GM03348 (cell line): ENCODE data around the gene COL4A2.

Experiments used
- DNase-seq: peaks from one replicate; pipeline ENCODE4 v3.0.0; 2012; ENCODE audit warnings: low spot score

Gene COL4A2

DNA sequence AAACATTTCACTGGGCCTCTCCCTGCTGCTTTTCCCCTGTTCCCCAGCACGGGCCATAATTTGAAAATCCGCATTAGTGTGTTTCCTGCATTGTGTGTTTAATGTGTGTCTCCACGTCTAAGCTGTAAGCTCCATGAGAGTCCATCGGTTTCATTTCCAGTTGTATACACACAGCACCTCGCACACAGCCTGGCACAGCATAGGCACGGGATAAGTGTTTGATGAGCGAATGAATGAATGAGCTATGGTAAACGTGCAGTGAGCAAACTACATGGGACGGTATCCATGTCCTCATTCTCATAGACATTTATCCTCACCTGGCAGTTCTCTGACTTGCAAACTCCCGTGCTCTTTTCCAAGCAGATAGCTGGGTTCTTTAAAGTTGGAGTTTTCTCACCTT lies 148.4 kb downstream of the COL4A2 start:
- no peak for DNase-seq

DNA sequence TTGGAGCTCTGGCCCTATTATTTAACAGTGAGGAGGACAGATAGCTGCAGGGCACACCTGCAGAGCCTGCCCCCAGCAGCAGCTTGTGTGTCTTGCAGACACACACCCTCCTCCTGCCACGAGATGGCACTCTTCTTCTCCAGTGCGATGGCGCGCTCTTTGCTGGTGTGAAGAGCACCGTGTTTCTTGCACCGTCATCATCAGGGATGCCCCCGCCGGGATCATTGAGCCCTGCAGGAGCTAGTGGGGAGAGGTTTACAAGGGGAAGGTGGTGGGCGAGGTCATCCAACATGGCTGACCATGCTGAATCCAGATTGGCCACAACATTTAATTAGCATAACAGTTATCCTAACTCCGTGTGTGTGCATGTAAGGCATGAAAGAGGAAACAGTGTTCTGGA lies 148.9 kb downstream of the COL4A2 start:
- peak; percentile 89 for DNase-seq

DNA sequence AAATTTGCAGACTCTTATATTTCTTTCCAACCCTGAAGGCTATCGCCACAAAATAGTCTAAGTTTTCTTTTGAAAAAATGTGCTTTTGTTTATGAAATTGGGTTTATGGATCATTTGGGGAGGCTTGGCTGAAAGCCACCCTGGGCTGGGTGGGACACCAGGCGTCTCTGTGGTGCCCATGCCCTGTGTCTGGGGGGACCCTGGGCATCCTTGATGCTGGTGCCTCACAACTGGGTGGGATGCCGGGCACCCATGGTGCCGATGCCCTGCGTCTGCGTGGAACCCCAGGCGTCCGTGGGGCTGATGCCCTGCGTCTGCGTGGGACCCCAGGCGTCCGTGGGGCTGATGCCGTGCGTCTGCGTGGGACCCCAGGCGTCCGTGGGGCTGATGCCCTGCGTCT lies 149.5 kb downstream of the COL4A2 start:
- DNase-seq = no peak

DNA sequence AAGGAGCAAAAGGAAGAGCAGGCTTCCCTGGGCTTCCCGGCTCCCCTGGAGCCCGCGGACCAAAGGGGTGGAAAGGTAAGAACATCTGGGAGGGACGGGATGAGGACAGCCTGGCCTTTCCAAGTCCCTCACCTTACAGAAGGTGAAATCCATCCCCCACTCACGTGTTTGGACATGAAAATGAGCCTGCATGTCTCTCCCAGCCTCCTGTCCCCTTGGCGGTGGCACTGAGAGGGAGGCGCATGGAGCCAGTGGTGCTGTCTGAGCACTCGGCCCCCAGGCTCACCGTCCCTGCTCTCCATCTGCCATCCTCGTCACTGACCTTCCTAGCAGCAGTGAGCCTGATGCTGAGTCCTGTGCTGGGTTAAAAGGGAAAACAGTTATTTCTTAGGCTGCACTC lies 150.3 kb downstream of the COL4A2 start:
- DNase-seq = no peak

DNA sequence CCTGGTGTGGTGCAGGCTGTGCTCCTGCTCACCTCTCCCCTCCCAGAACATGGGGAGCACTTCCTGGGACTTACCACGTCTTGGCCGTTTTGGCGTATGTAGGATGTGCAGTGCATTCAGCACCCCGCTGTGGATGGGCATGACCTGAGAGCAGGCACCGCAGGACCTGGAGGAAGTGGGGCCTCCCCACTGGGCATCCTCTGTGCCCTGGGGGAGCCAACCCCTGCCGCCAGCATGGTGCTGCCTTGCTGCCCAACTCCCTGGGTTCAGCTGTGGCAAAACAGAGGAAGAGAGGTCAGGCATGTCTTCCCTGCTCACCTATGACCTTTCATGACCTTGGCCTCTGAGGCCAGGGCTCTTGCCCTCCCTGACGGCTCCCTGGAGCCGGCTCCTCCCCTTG lies 150.9 kb downstream of the COL4A2 start:
- DNase-seq = no peak

DNA sequence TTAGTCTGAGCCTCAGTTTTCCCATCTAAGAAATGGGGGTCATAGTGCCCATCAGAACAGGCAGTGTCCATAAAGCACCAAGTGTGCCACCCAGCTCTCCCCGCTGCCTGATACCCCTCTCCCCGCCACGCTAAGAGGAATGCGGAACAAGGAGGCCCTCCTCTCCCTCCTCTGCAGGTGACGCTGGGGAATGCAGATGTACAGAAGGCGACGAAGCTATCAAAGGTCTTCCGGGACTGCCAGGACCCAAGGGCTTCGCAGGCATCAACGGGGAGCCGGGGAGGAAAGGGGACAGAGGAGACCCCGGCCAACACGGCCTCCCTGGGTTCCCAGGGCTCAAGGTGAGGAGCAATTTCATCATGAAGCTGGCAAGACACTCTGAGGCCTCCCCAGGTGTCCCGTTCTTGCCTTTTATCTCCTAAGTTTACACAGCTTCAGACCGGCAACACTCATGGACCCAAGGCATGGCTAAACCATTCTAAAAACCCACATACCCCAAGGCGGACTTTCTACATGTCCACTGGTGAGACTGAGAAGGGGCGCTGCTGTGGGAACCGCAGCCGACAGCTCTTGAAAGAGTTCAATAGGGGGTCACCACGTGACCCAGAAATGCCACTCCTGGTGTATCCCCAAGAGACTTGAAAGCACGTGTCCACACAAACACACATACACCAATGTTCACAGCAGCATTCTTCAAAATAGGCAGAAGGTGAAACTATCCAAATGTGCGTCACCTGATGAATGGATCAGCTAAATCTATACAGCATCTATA lies 151.7 kb downstream of the COL4A2 start:
- DNase-seq = no peak

DNA sequence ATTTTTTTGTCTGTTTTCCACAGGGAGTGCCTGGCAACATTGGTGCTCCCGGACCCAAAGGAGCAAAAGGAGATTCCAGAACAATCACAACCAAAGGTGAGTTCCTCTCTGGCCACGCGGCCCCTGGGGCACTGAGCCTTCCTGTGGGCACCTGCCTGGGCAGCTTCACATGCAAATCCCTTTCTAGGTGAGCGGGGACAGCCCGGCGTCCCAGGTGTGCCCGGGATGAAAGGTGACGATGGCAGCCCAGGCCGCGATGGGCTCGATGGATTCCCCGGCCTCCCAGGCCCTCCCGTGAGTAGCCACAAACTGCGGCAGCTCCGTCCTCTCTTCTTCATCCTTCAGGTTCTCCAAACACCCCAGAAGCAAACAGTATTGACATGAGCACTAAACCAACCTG lies 155.0 kb downstream of the COL4A2 start:
- DNase-seq = no peak

DNA sequence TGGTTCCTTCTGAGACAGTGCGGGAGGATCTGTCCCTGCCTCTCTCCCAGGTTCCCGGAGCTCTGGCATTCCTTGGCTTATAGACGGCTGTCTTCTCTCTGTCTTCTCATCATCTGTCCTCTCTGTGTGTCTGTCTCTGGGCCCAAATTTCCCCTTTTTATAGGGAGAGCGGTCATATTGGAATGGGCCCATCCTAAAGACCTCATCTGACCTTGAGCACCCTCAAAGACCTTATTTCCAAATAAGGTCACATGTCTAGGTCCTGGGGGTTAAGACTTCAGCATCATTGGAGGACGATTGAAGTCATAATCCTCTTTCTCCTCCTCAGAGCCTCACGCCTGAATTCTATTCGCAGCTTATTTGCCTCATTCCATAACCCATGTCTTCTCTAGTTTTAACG lies 156.1 kb downstream of the COL4A2 start:
- DNase-seq = no peak

DNA sequence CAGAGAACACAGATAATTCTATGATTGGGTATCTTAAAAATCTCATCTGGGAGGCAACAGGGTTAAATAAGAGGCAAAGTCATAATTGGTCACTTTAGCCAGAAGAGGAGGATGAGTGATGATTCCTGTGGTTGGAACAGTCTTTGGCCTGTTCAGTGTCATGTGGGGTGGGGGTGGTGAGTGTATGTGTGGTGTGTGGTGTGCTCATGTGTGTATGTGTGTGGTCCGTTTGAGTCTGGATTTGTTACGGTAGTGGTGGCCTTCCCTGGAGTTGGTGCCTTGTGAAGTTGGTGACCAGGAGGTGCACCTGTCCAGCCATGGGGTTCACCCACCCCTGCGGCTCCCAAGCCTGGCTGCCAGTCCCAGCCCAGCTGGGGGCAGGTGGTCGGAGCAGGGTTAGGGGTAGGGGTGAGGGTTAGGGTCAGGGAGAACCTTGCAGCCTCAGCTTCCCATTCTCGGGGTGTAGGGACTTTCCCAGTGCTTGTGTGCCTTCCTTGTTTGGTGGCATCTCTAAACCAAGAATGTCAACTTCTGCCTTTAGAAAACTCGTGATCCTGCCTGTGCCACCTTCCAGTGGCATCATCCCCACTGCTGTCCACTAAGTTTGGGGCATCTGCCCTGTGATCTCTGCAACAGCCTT lies 156.9 kb downstream of the COL4A2 start:
- no peak for DNase-seq

DNA sequence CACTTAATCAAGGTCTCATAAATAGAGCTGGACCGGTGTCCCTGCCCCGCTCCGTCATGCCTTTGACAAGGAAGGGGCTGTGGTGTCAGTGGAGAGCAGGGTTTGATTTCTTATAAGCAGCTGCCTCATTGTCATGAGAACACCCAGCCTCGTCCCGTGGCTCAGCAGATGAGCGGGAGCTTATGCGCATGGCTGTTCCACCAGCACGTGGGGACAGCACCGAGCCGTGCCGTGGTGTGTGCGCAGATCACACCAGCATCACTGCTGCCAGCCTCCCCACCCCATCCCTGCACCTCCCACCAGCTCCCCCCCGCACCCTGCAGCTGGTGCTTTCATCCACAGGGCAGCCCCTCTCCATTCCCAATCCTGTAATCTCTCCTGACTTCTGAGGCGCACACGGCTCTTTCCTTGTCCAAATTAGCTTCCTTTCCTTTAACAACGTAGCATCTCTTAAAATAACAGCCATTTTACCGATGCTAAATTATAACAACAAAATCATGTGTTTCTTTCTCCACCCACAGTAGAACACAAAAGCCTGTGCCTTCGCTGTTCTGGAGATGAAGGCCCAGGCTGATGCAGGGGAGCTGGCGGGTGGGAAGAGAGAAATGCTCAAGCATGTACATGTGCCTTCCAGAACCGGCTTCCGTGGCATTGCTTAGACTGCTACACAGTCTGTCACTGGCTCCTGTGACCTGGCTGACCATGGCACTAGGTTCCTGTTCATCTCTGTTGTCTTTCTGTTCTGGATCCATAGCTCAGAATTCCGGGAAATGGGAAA lies 157.7 kb downstream of the COL4A2 start:
- no peak for DNase-seq

DNA sequence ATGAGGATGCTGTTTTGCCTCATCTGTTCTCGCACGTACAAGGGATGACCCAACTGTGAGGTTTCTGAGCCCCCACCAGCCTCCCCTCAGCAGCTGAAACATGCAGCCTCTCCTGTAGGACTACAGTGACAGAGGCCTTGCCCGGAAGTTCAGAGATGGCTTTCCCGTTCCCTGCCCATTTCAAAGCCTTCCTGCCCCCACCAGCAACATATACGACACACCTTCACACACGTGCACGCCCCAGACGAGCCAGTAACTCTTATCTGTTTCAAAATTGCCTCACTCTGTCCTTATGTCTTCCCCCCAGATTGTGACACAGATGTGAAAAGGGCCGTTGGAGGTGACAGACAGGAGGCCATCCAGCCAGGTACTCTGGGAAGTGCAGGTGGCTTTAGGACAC lies 158.6 kb downstream of the COL4A2 start:
- DNase-seq = no peak

DNA sequence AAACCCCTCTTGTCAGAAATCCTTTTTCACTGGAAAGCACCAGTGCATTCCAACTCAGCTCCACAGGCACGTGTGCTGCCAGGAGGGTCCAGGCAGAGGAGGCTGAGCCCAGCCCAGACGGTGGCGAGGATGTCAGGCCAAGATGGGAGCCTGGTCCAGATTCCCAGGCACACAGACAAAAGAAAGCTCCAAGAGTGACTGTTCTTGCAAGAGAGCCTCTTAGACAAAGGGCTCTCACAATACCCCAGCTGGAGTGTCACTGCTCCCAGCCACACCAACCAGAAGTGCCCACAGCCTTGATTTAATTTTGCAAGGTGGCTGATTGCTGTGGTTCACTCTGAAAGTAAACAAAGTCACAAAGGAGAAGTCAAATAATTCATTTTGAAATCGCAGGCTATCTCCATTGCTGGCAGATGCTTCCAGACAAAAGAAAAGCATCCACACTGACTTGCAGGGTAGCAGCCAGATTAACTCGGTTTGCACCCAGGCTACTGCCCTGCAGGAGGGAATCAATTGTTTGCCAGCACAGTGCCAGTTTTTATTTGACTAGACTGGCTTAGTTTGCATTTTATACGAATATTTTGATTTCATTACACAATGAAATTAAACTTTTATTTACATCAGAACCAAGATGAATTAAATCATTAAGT lies 159.3 kb downstream of the COL4A2 start:
- no peak for DNase-seq

DNA sequence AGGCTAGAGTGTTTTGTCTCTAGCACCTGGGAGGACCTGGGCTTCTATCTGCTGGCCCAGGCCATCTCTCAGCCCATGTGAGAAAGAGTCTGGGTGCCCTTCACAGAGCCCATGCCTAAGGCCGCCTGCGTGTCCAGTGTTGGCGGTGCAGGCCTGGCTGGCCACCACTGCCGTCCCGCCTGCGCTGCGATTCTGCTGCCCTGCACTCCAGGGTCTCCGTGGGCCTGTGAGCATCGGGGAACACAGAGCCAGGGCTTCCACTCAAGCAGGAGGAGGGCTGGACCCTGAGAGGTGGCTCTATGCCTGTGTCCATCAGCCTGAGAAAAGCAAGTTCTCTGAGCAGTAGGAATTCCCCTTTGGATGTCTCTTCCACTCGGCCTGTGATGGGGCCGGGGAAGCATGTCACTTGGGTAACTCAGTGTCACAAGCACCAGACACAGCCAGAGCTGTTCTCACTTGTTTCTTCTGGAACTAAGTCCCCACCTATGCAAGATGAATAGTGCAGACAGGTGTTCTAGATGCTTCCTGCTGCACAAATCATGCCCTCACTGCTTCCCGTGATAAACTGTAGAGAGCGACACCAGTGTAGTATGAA lies 160.5 kb downstream of the COL4A2 start:
- DNase-seq = no peak

DNA sequence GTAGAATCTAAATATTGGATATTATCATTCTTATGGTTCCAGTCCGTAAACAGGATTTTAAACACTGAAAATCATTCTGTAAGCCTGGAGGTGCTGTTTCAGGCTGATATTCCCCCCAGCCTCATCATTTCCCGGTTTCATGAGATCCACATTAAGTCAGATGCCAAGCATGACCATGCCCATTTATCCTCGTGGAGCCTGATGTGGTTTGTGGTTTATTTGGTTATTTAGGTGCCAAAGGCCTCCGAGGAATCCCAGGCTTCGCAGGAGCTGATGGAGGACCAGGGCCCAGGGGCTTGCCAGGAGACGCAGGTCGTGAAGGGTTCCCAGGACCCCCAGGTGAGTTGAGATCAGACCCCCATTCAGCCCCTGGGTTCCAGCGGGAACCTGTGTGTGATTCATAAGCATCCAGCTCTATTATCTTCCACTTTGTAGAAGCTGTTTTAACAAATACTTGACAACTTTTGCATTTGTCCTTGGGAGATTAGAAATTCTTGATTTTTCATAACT lies 162.0 kb downstream of the COL4A2 start:
- no peak for DNase-seq

DNA sequence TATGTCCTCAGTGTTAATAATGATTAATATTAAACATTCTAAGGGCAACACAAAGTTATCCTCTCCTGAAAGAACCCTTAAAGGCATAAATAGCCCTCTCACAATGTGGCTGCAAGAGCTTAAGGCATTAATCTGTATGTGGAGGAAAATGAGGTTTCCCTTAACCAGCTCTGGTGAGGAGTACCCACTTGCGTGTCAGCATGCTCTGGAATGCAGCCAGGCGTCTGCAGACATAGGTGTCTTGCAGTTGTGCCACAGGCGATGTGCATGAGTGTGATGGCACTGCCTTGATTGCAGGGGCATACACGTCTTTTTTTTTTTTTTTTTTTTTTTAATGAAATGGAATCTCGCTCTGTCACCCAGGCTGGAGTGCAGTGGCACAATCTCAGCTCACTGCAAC lies 162.5 kb downstream of the COL4A2 start:
- no peak for DNase-seq

DNA sequence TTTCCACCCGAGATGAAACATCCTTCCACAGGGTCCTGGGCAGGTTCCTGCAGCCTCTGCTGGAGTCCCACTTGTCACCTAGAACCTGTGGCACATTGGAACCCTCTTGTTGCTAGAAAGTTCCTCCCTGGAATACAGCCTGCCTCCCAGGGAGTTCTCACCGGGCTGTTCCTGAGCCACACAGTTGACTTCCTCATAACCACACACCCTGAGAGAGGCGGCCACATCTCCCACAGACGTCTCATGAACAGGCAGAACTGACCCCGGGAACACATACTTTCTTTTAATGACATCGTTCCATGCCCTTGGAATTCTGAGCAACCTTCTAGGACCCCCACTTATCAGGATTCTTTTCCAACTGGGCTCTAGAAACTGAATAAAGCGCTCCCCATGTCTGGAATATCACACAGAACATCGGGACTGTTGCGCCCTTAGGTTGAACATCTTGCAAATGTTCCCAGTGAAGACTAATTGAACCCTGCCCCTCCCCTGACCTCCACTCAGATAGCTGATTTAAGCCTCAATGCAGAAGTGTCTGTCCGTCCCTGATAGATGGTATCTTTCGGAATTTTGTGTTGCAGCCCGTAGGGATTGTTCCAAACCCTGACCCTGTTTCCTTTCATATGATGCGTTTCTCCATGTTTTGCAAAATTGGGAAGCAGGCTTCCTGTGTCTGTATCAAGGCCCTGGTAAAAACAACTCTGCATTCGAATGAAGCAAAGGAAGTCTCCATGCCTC lies 163.4 kb downstream of the COL4A2 start:
- DNase-seq = no peak

DNA sequence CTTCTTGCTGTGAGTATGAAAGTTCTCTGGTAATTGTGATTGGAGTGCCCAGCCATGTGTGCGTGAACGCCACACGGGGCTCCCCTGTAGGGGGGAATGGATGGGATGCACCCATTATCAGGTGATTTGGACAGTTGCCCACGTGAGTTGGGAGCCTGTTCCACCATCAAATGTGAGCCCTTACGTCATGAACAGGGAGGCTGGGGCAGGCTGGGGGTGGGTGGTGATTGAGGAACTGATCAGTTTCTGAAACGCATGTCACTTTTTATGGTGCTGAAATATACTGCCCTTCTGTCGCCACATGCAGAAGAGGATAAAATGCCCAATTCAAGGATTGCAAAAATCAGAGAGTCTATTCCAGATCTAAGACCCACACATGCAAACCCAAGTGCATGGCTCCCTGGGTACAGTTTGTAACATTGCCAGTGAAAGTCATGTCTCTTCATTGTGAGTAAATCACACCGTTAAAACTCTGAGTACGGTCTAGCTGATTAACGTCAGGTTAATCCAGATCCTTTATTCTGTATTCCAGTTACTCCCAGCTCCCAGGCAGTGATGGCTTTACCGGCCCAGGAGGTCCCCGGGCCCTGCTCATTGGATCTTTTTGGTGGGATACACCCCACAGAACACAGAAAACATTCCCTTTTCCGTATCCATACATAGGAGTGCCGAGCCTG lies 164.2 kb downstream of the COL4A2 start:
- DNase-seq = no peak

DNA sequence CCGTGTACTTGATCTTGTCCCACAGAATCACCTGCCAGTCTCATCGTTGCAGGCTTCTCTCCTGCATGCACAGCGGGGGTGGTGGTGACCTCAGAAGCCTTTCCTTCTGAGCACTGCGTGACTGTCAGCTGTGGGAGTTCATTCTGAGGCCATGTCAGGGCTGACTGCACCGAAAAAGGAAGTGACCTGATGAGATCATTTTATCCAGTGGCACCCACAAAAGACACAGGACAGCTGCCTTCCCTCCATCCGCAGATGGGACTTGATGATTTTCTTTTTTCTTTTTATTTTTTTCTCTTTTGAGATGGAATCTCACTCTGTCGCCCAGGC lies 164.7 kb downstream of the COL4A2 start:
- DNase-seq = no peak

DNA sequence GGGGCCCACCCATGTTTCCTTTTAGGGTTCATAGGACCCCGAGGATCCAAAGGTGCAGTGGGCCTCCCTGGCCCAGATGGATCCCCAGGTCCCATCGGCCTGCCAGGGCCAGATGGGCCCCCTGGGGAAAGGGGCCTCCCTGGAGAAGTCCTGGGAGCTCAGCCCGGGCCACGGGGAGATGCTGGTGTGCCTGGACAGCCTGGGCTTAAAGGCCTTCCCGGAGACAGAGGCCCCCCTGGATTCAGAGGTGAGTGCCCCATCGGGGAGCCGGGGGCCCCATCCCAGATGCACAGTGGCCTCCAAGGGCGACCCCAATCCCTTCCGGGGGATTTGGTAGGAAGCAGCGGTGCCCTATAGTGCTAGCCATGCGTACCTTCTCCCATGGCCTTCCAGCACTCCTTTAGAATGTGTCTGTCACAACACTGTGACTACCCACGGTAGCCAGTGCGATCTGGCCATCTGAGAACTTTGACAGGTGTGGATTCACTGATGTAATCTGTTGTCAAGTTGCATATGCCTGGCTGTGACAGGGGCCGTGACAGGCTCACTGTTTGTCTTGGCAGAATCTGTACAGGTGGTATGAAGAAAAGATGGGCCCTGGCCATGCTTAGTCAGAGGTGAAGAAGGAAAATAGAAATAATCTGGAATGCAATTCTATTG lies 165.9 kb downstream of the COL4A2 start:
- no peak for DNase-seq

DNA sequence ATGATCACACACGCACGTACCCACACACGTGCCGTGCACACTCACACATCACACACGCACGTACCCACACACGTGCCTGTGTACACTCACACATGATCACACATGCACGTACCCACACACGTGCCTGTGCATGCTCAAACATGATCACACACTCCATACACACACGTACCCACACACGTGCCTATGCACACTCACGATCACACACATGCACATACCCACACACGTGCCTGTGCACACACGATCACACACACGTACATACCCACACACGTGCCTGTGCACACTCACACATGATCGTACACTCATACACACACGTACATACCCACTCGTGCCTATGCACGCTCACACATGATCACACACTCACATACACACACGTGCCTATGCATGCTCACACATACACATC lies 167.6 kb downstream of the COL4A2 start:
- DNase-seq = no peak
